Measurements from ENCODE around the gene PKD1. TPM values are rescaled to one million over a fixed set of nuclear protein-coding genes. Genes with fewer than 3 reads are reported as not detected.
"Not testable (repeated sequence)": the region's sequence is repeated elsewhere in the genome, so short reads cannot be mapped to it uniquely, and the experiment has no call there.

Gene PKD1
- total RNA-seq, 4 donors from 2014 or later: 297 to 459 (median 366) TPM

GRCh38 chr16:2145843-2146242 lies 10.1 kb upstream of the PKD1 start:
- no peaks in the 10 kb centered on the region for H3K36me3 ChIP-seq
- no peak overlapping the region for H3K27ac ChIP-seq (replicated peaks in 1 of 4)
- DNase-seq (ENCODE audit: extremely low spot score): no peak
- intact Hi-C loops (cut with DNase I): no loop called here
- H3K9me3 ChIP-seq: no peaks in the 10 kb centered on the region
- H3K4me3 ChIP-seq: no peak overlapping the region
- peaks cover 27 to 34% (median 33%) of the 10 kb centered on the region in 4 donors for H3K4me1 ChIP-seq
- WGBS: 84% methylated on average over 5 of the region's 5 CpGs
- TF ChIP-seq POLR2A (IDR thresholded peaks at IDR 0.05; ENCODE audit: low read depth): no peak
- TF ChIP-seq POLR2AphosphoS5 (IDR thresholded peaks at IDR 0.05): no peak
- no peak for TF ChIP-seq EP300 (IDR thresholded peaks at IDR 0.05)
- no peak for TF ChIP-seq CTCF (IDR thresholded peaks at IDR 0.05)
- no peaks in the 10 kb centered on the region for H3K27me3 ChIP-seq

- Histone ChIP-seq H3K4me3 (no peak overlapping the region), H3K27me3 (no peaks in the 10 kb centered on the region), H3K4me1 (peaks cover 18 to 25% (median 22%) of the 10 kb centered on the region in 4 donors), H3K36me3 (no peaks in the 10 kb centered on the region), H3K9me3 (no peaks in the 10 kb centered on the region), H3K27ac (replicated peaks in 1 of 4) (no peak overlapping the region)
- DNase-seq (ENCODE audit: extremely low spot score): no peak
- WGBS: 87% methylated on average over 11 of the region's 17 CpGs
- TF ChIP-seq EP300 (IDR thresholded peaks at IDR 0.05): no peak
- TF ChIP-seq POLR2AphosphoS5 (IDR thresholded peaks at IDR 0.05): no peak
- TF ChIP-seq POLR2A (IDR thresholded peaks at IDR 0.05; ENCODE audit: low read depth): no peak
- no peak for TF ChIP-seq CTCF (IDR thresholded peaks at IDR 0.05)
- intact Hi-C loops (cut with DNase I): loop anchor here (1.0 kb wide), 1 partner anchor 122 kb away; no protein-coding TSS in a partner anchor
Measured at GRCh38 chr16:2143878-2144485, 8.3 kb upstream of the PKD1 start.

- TF ChIP-seq EP300 (IDR thresholded peaks at IDR 0.05): no peak
- TF ChIP-seq CTCF (IDR thresholded peaks at IDR 0.05): no peak
- H3K4me3 ChIP-seq: no peak overlapping the region
- H3K27ac ChIP-seq (replicated peaks in 1 of 4): no peak overlapping the region
- H3K36me3 ChIP-seq: no peaks in the 10 kb centered on the region
- no peaks in the 10 kb centered on the region for H3K9me3 ChIP-seq
- no peak for DNase-seq (ENCODE audit: extremely low spot score)
- intact Hi-C loops (cut with DNase I): loop anchor here (1.0 kb wide), 1 partner anchor 121 kb away; no protein-coding TSS in a partner anchor
- no peaks in the 10 kb centered on the region for H3K27me3 ChIP-seq
- WGBS: 80% methylated on average over 24 of the region's 31 CpGs
- H3K4me1 ChIP-seq: peaks cover 13 to 18% (median 15%) of the 10 kb centered on the region in 4 donors
Measured at GRCh38 chr16:2142942-2143877, 7.5 kb upstream of the PKD1 start.

GRCh38 chr16:2135071-2135470 lies 627 bp downstream of the PKD1 start:
- Histone ChIP-seq H3K4me3 (peak overlapping the region; percentile 58 to 71 (median 64)), H3K27ac (replicated peaks in 1 of 4) (peak overlapping the region; percentile 86 to 91 (median 86)), H3K4me1 (peaks cover 12 to 43% (median 39%) of the 10 kb centered on the region in 4 donors)
- H3K27me3 ChIP-seq; H3K36me3 ChIP-seq; H3K9me3 ChIP-seq; DNase-seq (ENCODE audit: extremely low spot score); intact Hi-C loops (cut with DNase I): not testable (repeated sequence)
- WGBS: 5% methylated on average over 6 of the region's 42 CpGs

GRCh38 chr16:2133797-2134196 lies 1.9 kb downstream of the PKD1 start:
- H3K4me3 ChIP-seq: peak overlapping the region; percentile 39 to 52 (median 42)
- intact Hi-C loops (cut with DNase I); H3K27me3 ChIP-seq; DNase-seq (ENCODE audit: extremely low spot score); H3K9me3 ChIP-seq; H3K36me3 ChIP-seq: not testable (repeated sequence)
- peak overlapping the region; percentile 76 to 84 (median 83) for H3K27ac ChIP-seq (replicated peaks in 1 of 4)
- peaks cover 15 to 56% (median 49%) of the 10 kb centered on the region in 4 donors for H3K4me1 ChIP-seq
- WGBS: no CpG with 5 or more reads among the region's 12 CpGs

- Histone ChIP-seq H3K4me3 (peak overlapping the region in 2 of 4 donors; percentile 22 to 30), H3K27ac (replicated peaks in 1 of 4) (peak overlapping the region; percentile 69 to 84 (median 82)), H3K4me1 (peaks cover 44 to 84% (median 76%) of the 10 kb centered on the region in 4 donors)
- intact Hi-C loops (cut with DNase I); H3K27me3 ChIP-seq; H3K36me3 ChIP-seq; H3K9me3 ChIP-seq; DNase-seq (ENCODE audit: extremely low spot score): not testable (repeated sequence)
- 31% methylated on average over 19 of the region's 22 CpGs for WGBS
Measured at GRCh38 chr16:2129890-2130447, 5.7 kb downstream of the PKD1 start.

GRCh38 chr16:2129251-2129650 lies 6.4 kb downstream of the PKD1 start:
- WGBS: 43% methylated on average over 9 of the region's 11 CpGs
- H3K27me3 ChIP-seq; H3K4me3 ChIP-seq; H3K36me3 ChIP-seq; intact Hi-C loops (cut with DNase I); H3K9me3 ChIP-seq; DNase-seq (ENCODE audit: extremely low spot score): not testable (repeated sequence)
- Histone ChIP-seq H3K4me1 (peaks cover 52 to 91% (median 84%) of the 10 kb centered on the region in 4 donors), H3K27ac (replicated peaks in 1 of 4) (peak overlapping the region; percentile 75 to 84 (median 82))
